CD14-positive monocyte (primary cell): ENCODE measurements around the gene MET. TPM values are rescaled to one million over a fixed set of nuclear protein-coding genes. Genes with fewer than 3 reads are reported as not detected.

Experiments used
- DNase-seq, 3 donors: peaks; one replicate each; pipeline ENCODE4 v3.0.0-alpha.2; 2011 to 2022
- H2AFZ ChIP-seq: 2 replicates; pipeline ENCODE4 v1.6.0; 2012; ENCODE audit warnings: mild to moderate bottlenecking, low read depth, low read length, inconsistent platforms; ENCODE audit not compliant: insufficient read depth, poor library complexity, severe bottlenecking
- H3K27ac ChIP-seq, 2 donors: 1 replicate in 1 of 2; 2 replicates in 1 of 2; pipeline ENCODE4 v1.5.1; 2012 to 2013; ENCODE audit warnings: low read length in 2 of 2, control low read depth in 1 of 2, inconsistent platforms in 1 of 2, low read depth in 1 of 2, mild to moderate bottlenecking in 1 of 2
- H3K27me3 ChIP-seq, 2 donors: one replicate each; pipeline versions ENCODE4 v1.6.0 to v1.6.1; 2011 to 2013; ENCODE audit warnings: low read length in 2 of 2; ENCODE audit not compliant: control insufficient read depth in 2 of 2, insufficient read depth in 2 of 2
- H3K36me3 ChIP-seq, 2 donors: replicated peaks in 1 of 2; 1 replicate in 1 of 2; 2 replicates in 1 of 2; pipeline versions ENCODE4 v1.5.1 to v1.6.1; 2012 to 2013; ENCODE audit warnings: low read length in 2 of 2, control low read depth in 1 of 2, inconsistent platforms in 1 of 2, mild to moderate bottlenecking in 1 of 2; ENCODE audit not compliant: insufficient read depth in 2 of 2, control insufficient read depth in 1 of 2
- H3K4me1 ChIP-seq, 2 donors: 1 replicate in 1 of 2; 2 replicates in 1 of 2; pipeline versions ENCODE4 v1.5.1 to v1.6.1; 2012 to 2013; ENCODE audit warnings: low read length in 2 of 2, control low read depth in 1 of 2, inconsistent platforms in 1 of 2, mild to moderate bottlenecking in 1 of 2, moderate library complexity in 1 of 2; ENCODE audit not compliant: insufficient read depth in 2 of 2, control insufficient read depth in 1 of 2
- H3K4me2 ChIP-seq: replicated peaks from 2 replicates; pipeline ENCODE3; 2012; ENCODE audit warnings: low read length, moderate library complexity, mild to moderate bottlenecking; ENCODE audit not compliant: poor library complexity, severe bottlenecking; ENCODE audit errors: extremely low read depth
- H3K4me3 ChIP-seq, 3 experiments: fragments of 200-600 bp in 1 of 3; sonication (generic) in 1 of 3; replicated peaks in 1 of 3; 1 replicate in 2 of 3; 2 replicates in 1 of 3; pipeline ENCODE4 v1.5.1; 2011 to 2013; ENCODE audit warnings: low read length in 3 of 3, mild to moderate bottlenecking in 3 of 3, control low read depth in 2 of 3, low read depth in 2 of 3, inconsistent platforms in 1 of 3, moderate library complexity in 1 of 3
- H3K79me2 ChIP-seq: 2 replicates; pipeline ENCODE4 v1.6.0; 2012; ENCODE audit warnings: mild to moderate bottlenecking, control low read depth, inconsistent platforms, low read length, moderate library complexity; ENCODE audit not compliant: insufficient read depth
- H3K9ac ChIP-seq: 2 replicates; pipeline ENCODE4 v1.6.0; 2017; ENCODE audit warnings: low read length, mild to moderate bottlenecking; ENCODE audit not compliant: insufficient read depth, poor library complexity, severe bottlenecking
- H3K9me3 ChIP-seq, 2 donors: replicated peaks in 1 of 2; 1 replicate in 1 of 2; 2 replicates in 1 of 2; pipeline versions ENCODE4 v1.5.1 to v1.6.1; 2012 to 2013; ENCODE audit warnings: low read length in 2 of 2, control low read depth in 1 of 2; ENCODE audit not compliant: control insufficient read depth in 1 of 2, insufficient read depth in 1 of 2
- H4K20me1 ChIP-seq: 2 replicates; pipeline ENCODE4 v1.6.0; 2012; ENCODE audit warnings: mild to moderate bottlenecking, low read length, control low read depth, moderate library complexity; ENCODE audit not compliant: insufficient read depth
- H3K27ac Mint-ChIP-seq, 7 donors: one replicate each; pipeline ENCODE4 v1.8.0; 2020; ENCODE audit warnings: mild to moderate bottlenecking in 7 of 7, mixed read lengths in 7 of 7, moderate library complexity in 6 of 7, inconsistent platforms in 2 of 7
- H3K27me3 Mint-ChIP-seq, 3 donors: one replicate each; pipeline ENCODE4 v1.8.0; 2021 to 2022; ENCODE audit warnings: low read depth in 3 of 3, mild to moderate bottlenecking in 3 of 3, mixed read lengths in 3 of 3, moderate library complexity in 3 of 3, inconsistent platforms in 1 of 3
- H3K36me3 Mint-ChIP-seq, 2 donors: one replicate each; pipeline ENCODE4 v1.8.0; 2020; ENCODE audit warnings: mixed read lengths in 2 of 2, inconsistent platforms in 1 of 2, mild to moderate bottlenecking in 1 of 2
- H3K4me1 Mint-ChIP-seq: one replicate; pipeline ENCODE4 v1.8.0; 2020; ENCODE audit warnings: mild to moderate bottlenecking, mixed read lengths
- H3K4me3 Mint-ChIP-seq, 2 donors: one replicate each; pipeline ENCODE4 v1.8.0; 2020; ENCODE audit warnings: mild to moderate bottlenecking in 2 of 2, mixed read lengths in 2 of 2, moderate library complexity in 1 of 2
- H3K9me3 Mint-ChIP-seq, 7 donors: one replicate each; pipeline ENCODE4 v1.8.0; 2020 to 2022; ENCODE audit warnings: mixed read lengths in 7 of 7, mild to moderate bottlenecking in 6 of 7, moderate library complexity in 6 of 7, inconsistent platforms in 2 of 7
- CTCF ChIP-seq: fragments of 200-600 bp; IDR thresholded peaks from one replicate; pipeline ENCODE4 v1.8.0; 2022; ENCODE audit warnings: antibody characterized with exemption, mild to moderate bottlenecking
- WGBS: methylation state at CpG from one replicate; pipeline ENCODE4 v1.1.5; 2013; ENCODE audit warnings: missing lambda C conversion rate; ENCODE audit not compliant: insufficient coverage; 5-methylcytosine and 5-hydroxymethylcytosine counted together
- intact Hi-C, 2 donors: fragments of 100-400 bp; cut with micrococcal nuclease; formaldehyde crosslinking; loops; one replicate each; pipeline versions ENCODE4 v1.15.0 to v1.15.1; 2023
- polyA plus RNA-seq, 3 donors: library from polyadenylated mRNA; depleted of rRNA in 1 of 3; unstranded in 2 of 3; stranded (reverse) in 1 of 3; fragments of 300-500 nt in 2 of 3; fragments of >200 nt in 1 of 3; fragmentation: Illumina TruSeq in 2 of 3; gene quantifications; 1 replicate in 2 of 3; 2 replicates in 1 of 3; pipeline ENCODE4 v1.2.3, GENCODE V29; 2012 to 2021

MET gene
- polyA plus RNA-seq, 3 donors, result not detected

- peak; percentile 37 to 67 (median 55) for DNase-seq
- Histone ChIP-seq H2AFZ (no peak overlapping the region), H3K4me3 (no peak overlapping the region), H4K20me1 (no peaks in the 10 kb centered on the region), H3K4me1 (no peaks in the 10 kb centered on the region), H3K36me3 (no peaks in the 10 kb centered on the region), H3K27ac (no peak overlapping the region), H3K9me3 (no peaks in the 10 kb centered on the region), H3K27me3 (peaks cover 10 to 14% of the 10 kb centered on the region in 2 donors), H3K9ac (no peak overlapping the region), H3K79me2 (no peaks in the 10 kb centered on the region), H3K4me2 (no peak overlapping the region)
- Mint-ChIP-seq H3K4me3 (no peak overlapping the region), H3K36me3 (no peaks in the 10 kb centered on the region), H3K4me1 (peaks cover 6% of the 10 kb centered on the region), H3K27me3 (peaks cover 11 to 14% (median 12%) of the 10 kb centered on the region in 3 donors), H3K9me3 (peaks cover 0 to 1% (median 0%) of the 10 kb centered on the region in 7 donors), H3K27ac (peak overlapping the region in 1 of 7 donors; percentile 22)
- WGBS, result no CpG with 5 or more reads among the region's 1 CpG
- TF ChIP-seq CTCF, result no peak
- intact Hi-C loops, result loop anchor here in 1 of 2 donors (10.0 kb wide), 1 partner anchor 126 kb away; no protein-coding TSS in a partner anchor
Measured at GRCh38 chr7:116678780-116679179, 6.8 kb downstream of the MET start.

GRCh38 chr7:116679500-116679899, 7.5 kb downstream of the MET start:
- Mint-ChIP-seq H3K27me3 (peaks cover 8 to 12% (median 10%) of the 10 kb centered on the region in 3 donors), H3K4me3 (no peak overlapping the region), H3K9me3 (peaks cover 0 to 1% (median 0%) of the 10 kb centered on the region in 7 donors), H3K36me3 (no peaks in the 10 kb centered on the region), H3K27ac (peak overlapping the region in 1 of 7 donors; percentile 42), H3K4me1 (peaks cover 7% of the 10 kb centered on the region)
- intact Hi-C loops, result loop anchor here in 1 of 2 donors (10.0 kb wide), 1 partner anchor 125 kb away; no protein-coding TSS in a partner anchor
- WGBS, result 93% methylated on average over 3 of the region's 4 CpGs
- peak in 1 of 3 donors; percentile 60 for DNase-seq
- Histone ChIP-seq H3K27me3 (peaks cover 7 to 8% of the 10 kb centered on the region in 2 donors), H4K20me1 (no peaks in the 10 kb centered on the region), H3K4me3 (no peak overlapping the region), H3K4me2 (no peak overlapping the region), H3K4me1 (no peaks in the 10 kb centered on the region), H3K9me3 (no peaks in the 10 kb centered on the region), H3K9ac (no peak overlapping the region), H2AFZ (no peak overlapping the region), H3K79me2 (no peaks in the 10 kb centered on the region), H3K36me3 (no peaks in the 10 kb centered on the region), H3K27ac (no peak overlapping the region)
- no peak for TF ChIP-seq CTCF
